Psoas muscle (tissue), 8 donors: ENCODE data around the gene ACADVL. TPM values are rescaled to one million over a fixed set of nuclear protein-coding genes. Genes with fewer than 3 reads are reported as not detected.

Experiments
- ATAC-seq, 4 donors: fragments of 200-7000 bp; cut with Tn5 transposase; one replicate each; pipeline ENCODE4 v1.9.1; 2020; ENCODE audit warnings: moderate library complexity in 3 of 4, mild to moderate bottlenecking in 2 of 4
- DNase-seq, 2 donors: peaks; one replicate each; pipeline ENCODE4 v3.0.0-alpha.2; 2020
- H3K27ac ChIP-seq: fragments of 200-600 bp; one replicate; pipeline ENCODE4 v1.8.0; 2022
- H3K27me3 ChIP-seq, 3 donors: fragments of 200-600 bp in 1 of 3; one replicate each; pipeline versions ENCODE4 v1.6.1 to v1.8.0; 2013 to 2022; ENCODE audit warnings: low read length in 2 of 3, mild to moderate bottlenecking in 2 of 3, moderate library complexity in 1 of 3; ENCODE audit not compliant: insufficient read depth in 3 of 3
- H3K36me3 ChIP-seq, 2 donors: fragments of 200-600 bp in 1 of 2; one replicate each; pipeline versions ENCODE4 v1.6.1 to v1.8.0; 2013 to 2022; ENCODE audit warnings: low read depth in 1 of 2, mild to moderate bottlenecking in 1 of 2, moderate library complexity in 1 of 2; ENCODE audit not compliant: insufficient read depth in 1 of 2
- H3K4me1 ChIP-seq: fragments of 200-600 bp; one replicate; pipeline ENCODE4 v1.8.0; 2022
- H3K4me3 ChIP-seq: fragments of 200-600 bp; one replicate; pipeline ENCODE4 v1.8.0; 2022; ENCODE audit warnings: mild to moderate bottlenecking
- H3K9me3 ChIP-seq: fragments of 200-600 bp; one replicate; pipeline ENCODE4 v1.8.0; 2022
- WGBS, 3 donors: extraction: QIAGEN DNeasy Blood & Tissue Kit; methylation state at CpG; one replicate each; pipeline versions ENCODE4 v1.1.6 to v1.1.7; 2013; 5-methylcytosine and 5-hydroxymethylcytosine counted together
- intact Hi-C, 2 donors: fragments of 100-400 bp; cut with DNase I; formaldehyde crosslinking; loops; one replicate each; pipeline versions ENCODE4 v1.11.0 to v1.14.2; 2022
- polyA plus RNA-seq, 3 donors: library from polyadenylated mRNA; stranded (reverse); fragments of 200-250 nt; gene quantifications; one replicate each; pipeline ENCODE4 v1.2.3, GENCODE V29; 2013
- total RNA-seq, 4 donors: library from RNA; stranded (reverse); fragmentation: NEBNext Ultra II Directional in 2 of 4; extraction: Animal tissue kit (Norgen Biotek cat#: 25700) in 2 of 4; gene quantifications; one replicate each; pipeline versions ENCODE4 v1.2.1 to v1.2.4, GENCODE V29; 2021 to 2023
- TF ChIP-seq, protein P1 (sequence below): fragments of 200-600 bp; IDR thresholded peaks from one replicate; pipeline ENCODE4 v1.8.0; 2022; ENCODE audit warnings: antibody characterized with exemption
- donor health status: healthy with polysubstance abuse.
- donor health status: DM: no; HTN: no; CAD: no; lungs with moderate emphysema.
- donor health status: Bipolar disorder and iron deficiency.
- donor health status: healthy.
- donor health status: DM: yes; HTN: yes; CAD: no.
- donor health status: DM: no; HTN: no; CAD: no.
- donor health status: DM: no; HTN: no; CAD: no.
- donor health status: DM: yes; HTN: yes; CAD: no.

The ACADVL gene
- total and polyA plus RNA-seq, 7 donors: 538 to 1,310 (median 1,030) TPM

DNA sequence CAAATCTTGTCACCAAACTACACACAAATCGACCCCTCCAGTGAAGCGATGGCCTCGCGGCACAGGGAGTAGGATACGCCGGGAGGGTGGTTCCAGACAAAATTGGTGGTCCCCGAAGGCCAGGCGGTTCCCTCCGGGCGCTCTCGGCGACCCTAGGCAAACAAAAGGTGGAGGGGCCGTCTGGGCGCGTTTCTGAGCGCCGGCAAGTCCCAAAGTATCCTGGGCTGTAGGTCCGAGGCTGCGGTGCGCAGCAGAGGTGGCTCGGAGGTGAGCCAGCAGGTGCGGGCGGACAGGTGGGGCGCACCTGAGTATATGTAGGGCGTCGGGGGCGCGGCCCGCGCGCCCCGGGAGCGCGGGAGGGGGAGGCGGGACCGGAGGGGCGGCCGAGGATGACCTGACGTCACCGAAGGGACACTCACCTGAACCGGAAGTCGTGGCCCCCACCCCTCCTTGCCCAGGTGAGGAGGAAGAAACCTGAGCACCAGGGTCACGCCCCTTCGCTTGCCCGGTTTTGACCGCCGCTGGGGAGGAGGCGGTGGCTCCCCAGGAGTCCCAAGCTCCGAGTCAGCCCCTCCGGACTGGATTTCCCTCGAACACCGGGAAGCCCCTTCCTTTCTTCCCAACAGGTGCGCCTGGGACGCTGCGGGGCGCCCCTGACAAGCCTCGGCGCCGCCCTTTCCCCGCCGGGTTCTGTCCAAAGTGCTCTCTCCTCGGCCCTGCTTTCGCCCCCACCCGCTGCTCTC lies 42.6 kb downstream of the ACADVL start, which contains the start of gene CLDN7:
TSS of gene CLDN7 (minus strand) at position 287 of the 743 bp plus-strand sequence. CDS start 435 bp downstream, outside the sequence.
- Histone ChIP-seq H3K27ac (no peak within 1 kb of the TSS), H3K36me3 (peaks cover 0 to 25% of the 10 kb centered on the region in 2 donors), H3K4me1 (peaks cover 9% of the 10 kb centered on the region), H3K4me3 (peak within 1 kb of the TSS; percentile 66), H3K27me3 (peaks cover 0 to 50% (median 21%) of the 10 kb centered on the region in 3 donors), H3K9me3 (no peaks in the 10 kb centered on the region)
- no peak for ATAC-seq
- WGBS, 3 donors: 5 to 8% (median 7%) methylated on average over 48 to 64 of the region's 64 CpGs
- TF ChIP-seq, protein P1, sequence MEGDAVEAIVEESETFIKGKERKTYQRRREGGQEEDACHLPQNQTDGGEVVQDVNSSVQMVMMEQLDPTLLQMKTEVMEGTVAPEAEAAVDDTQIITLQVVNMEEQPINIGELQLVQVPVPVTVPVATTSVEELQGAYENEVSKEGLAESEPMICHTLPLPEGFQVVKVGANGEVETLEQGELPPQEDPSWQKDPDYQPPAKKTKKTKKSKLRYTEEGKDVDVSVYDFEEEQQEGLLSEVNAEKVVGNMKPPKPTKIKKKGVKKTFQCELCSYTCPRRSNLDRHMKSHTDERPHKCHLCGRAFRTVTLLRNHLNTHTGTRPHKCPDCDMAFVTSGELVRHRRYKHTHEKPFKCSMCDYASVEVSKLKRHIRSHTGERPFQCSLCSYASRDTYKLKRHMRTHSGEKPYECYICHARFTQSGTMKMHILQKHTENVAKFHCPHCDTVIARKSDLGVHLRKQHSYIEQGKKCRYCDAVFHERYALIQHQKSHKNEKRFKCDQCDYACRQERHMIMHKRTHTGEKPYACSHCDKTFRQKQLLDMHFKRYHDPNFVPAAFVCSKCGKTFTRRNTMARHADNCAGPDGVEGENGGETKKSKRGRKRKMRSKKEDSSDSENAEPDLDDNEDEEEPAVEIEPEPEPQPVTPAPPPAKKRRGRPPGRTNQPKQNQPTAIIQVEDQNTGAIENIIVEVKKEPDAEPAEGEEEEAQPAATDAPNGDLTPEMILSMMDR: no peak
- intact Hi-C loops: loop anchor here in 1 of 2 donors (10.0 kb wide), 1 partner anchor 82 kb away; no protein-coding TSS in a partner anchor
- no peak for DNase-seq

DNA sequence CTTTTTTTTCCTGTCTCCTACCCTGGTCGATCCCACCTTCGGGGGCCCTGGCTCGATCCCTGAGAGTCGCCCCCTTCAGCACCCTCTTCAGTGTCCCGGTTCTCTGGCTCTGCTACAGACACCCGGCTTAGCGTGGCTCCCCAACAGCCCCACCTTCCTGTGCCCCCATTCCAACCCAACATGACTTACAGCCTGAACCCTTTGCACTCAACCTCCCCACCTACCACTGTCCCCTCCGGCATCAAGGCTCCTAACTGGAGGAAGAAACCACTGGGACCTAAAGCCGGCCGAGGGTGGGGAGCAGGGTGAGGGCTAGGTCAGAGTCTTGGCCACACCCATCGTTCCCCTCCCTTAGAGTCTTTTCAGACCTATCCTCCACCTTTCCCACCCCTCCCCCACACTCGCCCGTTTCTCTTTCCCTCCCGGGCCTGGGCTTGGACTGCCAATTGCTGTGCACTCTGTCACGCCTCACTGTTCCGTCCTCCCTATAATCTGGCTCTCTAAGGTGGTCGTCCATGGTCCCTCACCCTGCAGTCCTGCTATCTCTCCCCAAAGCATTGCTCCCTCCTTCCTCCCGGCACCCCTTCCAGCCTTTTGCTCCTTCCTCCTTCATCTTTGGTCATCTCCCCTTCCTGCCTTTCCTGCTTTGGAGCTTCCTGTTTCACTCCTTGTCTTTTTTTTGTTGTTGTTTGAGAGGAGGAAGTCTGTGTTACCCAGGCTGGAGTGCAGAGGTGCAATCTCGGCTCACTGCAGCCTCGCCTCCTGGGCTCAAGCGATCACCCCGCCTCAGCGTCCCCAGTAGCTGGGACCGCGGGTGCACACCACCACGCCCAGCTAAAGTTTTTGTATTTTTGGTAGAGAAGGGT lies 43.4 kb downstream of the ACADVL start:
- H3K27me3 ChIP-seq: peaks cover 0 to 50% (median 21%) of the 10 kb centered on the region in 3 donors
- peak overlapping the region; percentile 66 for H3K4me3 ChIP-seq
- peak in 1 of 2 donors; percentile 29 for DNase-seq
- H3K36me3 ChIP-seq: peaks cover 0 to 17% of the 10 kb centered on the region in 2 donors
- H3K27ac ChIP-seq: no peak overlapping the region
- WGBS, 3 donors: 11 to 14% (median 13%) methylated on average over 26 of the region's 26 CpGs
- peaks cover 9% of the 10 kb centered on the region for H3K4me1 ChIP-seq
- intact Hi-C loops: loop anchor here in 1 of 2 donors (10.0 kb wide), 1 partner anchor 82 kb away; no protein-coding TSS in a partner anchor
- TF ChIP-seq, protein P1: no peak
- H3K9me3 ChIP-seq: no peaks in the 10 kb centered on the region
- ATAC-seq: peak in 2 of 4 donors; percentile 3 to 15

DNA sequence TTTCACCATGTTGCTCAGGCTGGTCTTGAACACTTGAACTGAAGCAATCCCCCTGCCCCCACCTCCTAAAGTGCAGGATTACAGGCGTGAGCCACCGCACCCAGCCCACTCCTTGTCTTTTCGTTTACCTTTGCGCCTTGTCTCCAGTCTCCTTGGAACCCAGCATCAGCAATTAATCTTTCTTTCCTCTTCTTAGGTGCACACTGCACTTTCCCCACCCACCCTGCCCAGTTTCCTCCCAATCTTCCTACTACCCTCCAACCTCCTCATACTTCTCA lies 44.0 kb downstream of the ACADVL start:
- TF ChIP-seq, protein P1: no peak
- intact Hi-C loops: loop anchor here in 1 of 2 donors (10.0 kb wide), 1 partner anchor 81 kb away; no protein-coding TSS in a partner anchor
- Histone ChIP-seq H3K27me3 (peaks cover 0 to 50% (median 21%) of the 10 kb centered on the region in 3 donors), H3K4me3 (no peak overlapping the region), H3K4me1 (peaks cover 9% of the 10 kb centered on the region), H3K36me3 (peaks cover 0 to 11% of the 10 kb centered on the region in 2 donors), H3K27ac (no peak overlapping the region), H3K9me3 (no peaks in the 10 kb centered on the region)
- WGBS, 3 donors: 50 to 79% (median 57%) methylated on average over 4 of the region's 4 CpGs
- ATAC-seq: no peak
- no peak for DNase-seq

DNA sequence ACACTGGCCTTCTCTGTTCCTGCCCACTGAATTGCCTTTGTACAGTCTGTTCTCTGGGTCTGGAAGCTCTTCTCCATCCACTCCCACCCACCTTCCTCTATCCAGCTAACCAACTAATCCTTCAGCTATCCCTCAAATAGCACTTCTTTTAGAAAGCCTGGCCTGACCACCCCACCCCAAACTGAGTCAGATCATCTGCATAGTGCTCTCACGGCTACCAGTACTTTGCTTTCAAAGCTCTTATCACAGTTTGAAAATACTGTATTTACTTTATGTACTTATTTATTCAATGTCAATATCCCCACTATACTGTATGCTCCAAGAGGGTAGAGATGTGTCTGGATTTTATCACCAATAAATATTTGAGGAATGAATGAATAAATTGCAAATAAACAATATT lies 47.0 kb downstream of the ACADVL start:
- 71 to 76% (median 74%) methylated on average over 1 of the region's 1 CpG for WGBS, 3 donors
- ATAC-seq: no peak
- no peaks in the 10 kb centered on the region for H3K36me3 ChIP-seq
- H3K4me3 ChIP-seq: no peak overlapping the region
- peaks cover 0 to 36% (median 16%) of the 10 kb centered on the region in 3 donors for H3K27me3 ChIP-seq
- intact Hi-C loops: loop anchor here (5.0 to 10.0 kb wide), 2 partner anchors 41 to 78 kb away; partner anchors contain the start of gene EIF5A (in 1 of the 2)
- TF ChIP-seq, protein P1: no peak
- no peak overlapping the region for H3K27ac ChIP-seq
- peaks cover 4% of the 10 kb centered on the region for H3K4me1 ChIP-seq
- no peaks in the 10 kb centered on the region for H3K9me3 ChIP-seq
- DNase-seq: no peak

Other genes with a start within 250 kb of the ACADVL start
Only the 30 nearest of the 33 such genes appear.
- gene RNASEK, start 207.3 kb upstream of the ACADVL start, total RNA-seq: 100 to 1,000 TPM; 113 to 148 (median 139) TPM
- 100 to 1,000 TPM; 233 to 321 (median 236) TPM for gene RNASEK, start 207.3 kb upstream of the ACADVL start, polyA plus RNA-seq
- 10 to 100 TPM in 2 of 4 donors, 1 to 10 TPM in 2; 6.1 to 11.9 (median 10.1) TPM for gene BCL6B, start 196.9 kb upstream of the ACADVL start, total RNA-seq
- gene BCL6B, start 196.9 kb upstream of the ACADVL start, polyA plus RNA-seq: 1 to 10 TPM; 2.0 to 4.4 (median 4.3) TPM
- 1 to 10 TPM in 1 of 4 donors, under 1 TPM in 3; 0.57 to 1.5 (median 0.72) TPM for gene SLC16A13, start 183.9 kb upstream of the ACADVL start, total RNA-seq
- under 1 TPM; 0.17 to 0.40 (median 0.40) TPM for gene SLC16A13, start 183.9 kb upstream of the ACADVL start, polyA plus RNA-seq
- gene SLC16A11, start 175.8 kb upstream of the ACADVL start, total RNA-seq: under 1 TPM in 2 of 4 donors, not detected in 2; 0.36 to 0.42 TPM
- 1 to 10 TPM in 1 of 3 donors, under 1 TPM in 2; 0.34 to 1.2 (median 0.77) TPM for gene SLC16A11, start 175.8 kb upstream of the ACADVL start, polyA plus RNA-seq
- 1 to 10 TPM; 1.9 to 4.9 (median 2.4) TPM for gene CLEC10A, start 139.7 kb upstream of the ACADVL start, total RNA-seq
- gene CLEC10A, start 139.7 kb upstream of the ACADVL start, polyA plus RNA-seq: 1 to 10 TPM in 1 of 3 donors, under 1 TPM in 2; 0.69 to 2.4 (median 0.87) TPM
- under 1 TPM in 2 of 4 donors, not detected in 2; 0.34 to 0.62 TPM for gene ASGR2, start 105.1 kb upstream of the ACADVL start, total RNA-seq
- under 1 TPM in 2 of 3 donors, not detected in 1; 0.04 to 0.25 TPM for gene ASGR2, start 105.1 kb upstream of the ACADVL start, polyA plus RNA-seq
- under 1 TPM in 2 of 4 donors, not detected in 2; 0.26 to 0.39 TPM for gene ASGR1, start 40.6 kb upstream of the ACADVL start, total RNA-seq
- gene ASGR1, start 40.6 kb upstream of the ACADVL start, polyA plus RNA-seq: under 1 TPM; 0.08 to 0.23 (median 0.21) TPM
- 1 to 10 TPM; 3.2 to 8.9 (median 5.8) TPM for gene DLG4, start 102 bp upstream of the ACADVL start, total RNA-seq
- gene DLG4, start 102 bp upstream of the ACADVL start, polyA plus RNA-seq: 1 to 10 TPM; 1.5 to 5.8 (median 1.8) TPM
- 10 to 100 TPM; 11.4 to 19.6 (median 13.8) TPM for gene DVL2, start 14.6 kb downstream of the ACADVL start, total RNA-seq
- 10 to 100 TPM; 10.0 to 22.1 (median 10.0) TPM for gene DVL2, start 14.6 kb downstream of the ACADVL start, polyA plus RNA-seq
- 10 to 100 TPM; 20.9 to 28.8 (median 27.7) TPM for gene PHF23, start 19.5 kb downstream of the ACADVL start, total RNA-seq
- gene PHF23, start 19.5 kb downstream of the ACADVL start, polyA plus RNA-seq: 10 to 100 TPM; 24.0 to 43.3 (median 29.4) TPM
- gene GABARAP, start 22.5 kb downstream of the ACADVL start, total RNA-seq: 100 to 1,000 TPM; 447 to 492 (median 481) TPM
- gene GABARAP, start 22.5 kb downstream of the ACADVL start, polyA plus RNA-seq: 100 to 1,000 TPM; 344 to 569 (median 510) TPM
- 100 to 1,000 TPM; 208 to 332 (median 254) TPM for gene CTDNEP1, start 31.8 kb downstream of the ACADVL start, total RNA-seq
- gene CTDNEP1, start 31.8 kb downstream of the ACADVL start, polyA plus RNA-seq: 100 to 1,000 TPM; 171 to 281 (median 196) TPM
- 10 to 100 TPM; 55.7 to 87.0 (median 74.8) TPM for gene ELP5, start 32.3 kb downstream of the ACADVL start, total RNA-seq
- gene ELP5, start 32.3 kb downstream of the ACADVL start, polyA plus RNA-seq: 100 to 1,000 TPM in 1 of 3 donors, 10 to 100 TPM in 2; 50.4 to 104 (median 86.0) TPM
- gene CLDN7, start 42.5 kb downstream of the ACADVL start, total RNA-seq: 1 to 10 TPM in 2 of 4 donors, under 1 TPM in 1, not detected in 1; 0.57 to 1.0 (median 1.0) TPM
- gene CLDN7, start 42.5 kb downstream of the ACADVL start, polyA plus RNA-seq: 1 to 10 TPM in 1 of 3 donors, under 1 TPM in 2; 0.48 to 1.1 (median 0.83) TPM
- 100 to 1,000 TPM in 3 of 4 donors, 10 to 100 TPM in 1; 50.9 to 257 (median 139) TPM for gene SLC2A4, start 61.8 kb downstream of the ACADVL start, total RNA-seq
- gene SLC2A4, start 61.8 kb downstream of the ACADVL start, polyA plus RNA-seq: 100 to 1,000 TPM in 1 of 3 donors, 10 to 100 TPM in 2; 19.4 to 127 (median 33.8) TPM
- gene YBX2, start 74.7 kb downstream of the ACADVL start, total RNA-seq: 1 to 10 TPM in 1 of 4 donors, under 1 TPM in 3; 0.37 to 1.0 (median 0.75) TPM
- 1 to 10 TPM in 1 of 3 donors, under 1 TPM in 2; 0.14 to 1.8 (median 0.21) TPM for gene YBX2, start 74.7 kb downstream of the ACADVL start, polyA plus RNA-seq
- gene EIF5A, start 87.7 kb downstream of the ACADVL start, total RNA-seq: 100 to 1,000 TPM; 293 to 730 (median 567) TPM
- gene EIF5A, start 87.7 kb downstream of the ACADVL start, polyA plus RNA-seq: 1,000 to 10,000 TPM in 1 of 3 donors, 100 to 1,000 TPM in 2; 468 to 1,107 (median 518) TPM
- gene GPS2, start 95.4 kb downstream of the ACADVL start, total RNA-seq: 100 to 1,000 TPM in 1 of 4 donors, 10 to 100 TPM in 3; 71.8 to 101 (median 82.5) TPM
- gene GPS2, start 95.4 kb downstream of the ACADVL start, polyA plus RNA-seq: 100 to 1,000 TPM; 139 to 197 (median 146) TPM
- 10 to 100 TPM; 24.0 to 53.8 (median 32.6) TPM for gene NEURL4, start 109.4 kb downstream of the ACADVL start, total RNA-seq
- gene NEURL4, start 109.4 kb downstream of the ACADVL start, polyA plus RNA-seq: 10 to 100 TPM; 20.7 to 38.7 (median 22.9) TPM
- 10 to 100 TPM; 12.2 to 20.7 (median 15.7) TPM for gene ACAP1, start 116.6 kb downstream of the ACADVL start, total RNA-seq
- 10 to 100 TPM in 1 of 3 donors, 1 to 10 TPM in 2; 1.9 to 11.9 (median 2.4) TPM for gene ACAP1, start 116.6 kb downstream of the ACADVL start, polyA plus RNA-seq
- gene KCTD11, start 132.2 kb downstream of the ACADVL start, total RNA-seq: 1 to 10 TPM; 4.5 to 5.2 (median 5.1) TPM
- 10 to 100 TPM in 1 of 3 donors, 1 to 10 TPM in 2; 2.9 to 13.2 (median 9.9) TPM for gene KCTD11, start 132.2 kb downstream of the ACADVL start, polyA plus RNA-seq
- not detected for gene TMEM95, start 135.2 kb downstream of the ACADVL start, total RNA-seq
- not detected for gene TMEM95, start 135.2 kb downstream of the ACADVL start, polyA plus RNA-seq
- gene TNK1, start 161.2 kb downstream of the ACADVL start, total RNA-seq: under 1 TPM; 0.56 to 0.86 (median 0.78) TPM
- gene TNK1, start 161.2 kb downstream of the ACADVL start, polyA plus RNA-seq: 1 to 10 TPM in 1 of 3 donors, under 1 TPM in 2; 0.57 to 1.7 (median 0.98) TPM
- gene PLSCR3, start 174.6 kb downstream of the ACADVL start, total RNA-seq: 10 to 100 TPM; 13.9 to 16.2 (median 15.1) TPM
- gene PLSCR3, start 174.6 kb downstream of the ACADVL start, polyA plus RNA-seq: 10 to 100 TPM; 16.6 to 20.5 (median 18.7) TPM
- gene TMEM256, start 184.2 kb downstream of the ACADVL start, total RNA-seq: 10 to 100 TPM; 47.1 to 80.4 (median 53.5) TPM
- 10 to 100 TPM; 62.4 to 75.4 (median 69.7) TPM for gene TMEM256, start 184.2 kb downstream of the ACADVL start, polyA plus RNA-seq
- 10 to 100 TPM in 1 of 4 donors, 1 to 10 TPM in 3; 6.5 to 11.5 (median 7.4) TPM for gene NLGN2, start 187.9 kb downstream of the ACADVL start, total RNA-seq
- 1 to 10 TPM; 2.8 to 3.1 (median 2.9) TPM for gene NLGN2, start 187.9 kb downstream of the ACADVL start, polyA plus RNA-seq
- not detected for gene SPEM1, start 200.4 kb downstream of the ACADVL start, total RNA-seq
- under 1 TPM in 1 of 3 donors, not detected in 2; 0.06 TPM for gene SPEM1, start 200.4 kb downstream of the ACADVL start, polyA plus RNA-seq
- not detected for gene SPEM2, start 205.7 kb downstream of the ACADVL start, total RNA-seq
- under 1 TPM in 1 of 3 donors, not detected in 2; 0.03 TPM for gene SPEM2, start 205.7 kb downstream of the ACADVL start, polyA plus RNA-seq
- not detected for gene SPEM3, start 208.9 kb downstream of the ACADVL start, total RNA-seq
- gene SPEM3, start 208.9 kb downstream of the ACADVL start, polyA plus RNA-seq: under 1 TPM in 1 of 3 donors, not detected in 2; 0.01 TPM
- under 1 TPM; 0.41 to 0.95 (median 0.68) TPM for gene TMEM102, start 215.5 kb downstream of the ACADVL start, total RNA-seq
- 1 to 10 TPM in 2 of 3 donors, under 1 TPM in 1; 0.84 to 3.2 (median 1.7) TPM for gene TMEM102, start 215.5 kb downstream of the ACADVL start, polyA plus RNA-seq